SU-DHL-6 (cell line): ENCODE results near the gene CBFB.

Experiments
- H2AFZ ChIP-seq: fragments of 200-600 bp; sonication (generic); 2 replicates; pipeline ENCODE4 v1.6.1; 2014; ENCODE audit warnings: low read depth, mild to moderate bottlenecking, moderate library complexity, mixed read lengths, antibody characterized with exemption, low read length; ENCODE audit not compliant: severe bottlenecking
- H3F3A ChIP-seq: fragments of 200-600 bp; shearing (Covaris generic); 2 replicates; pipeline ENCODE4 v1.6.0; 2016; ENCODE audit warnings: antibody characterized with exemption, mild to moderate bottlenecking; ENCODE audit not compliant: insufficient read depth
- H3K27ac ChIP-seq: fragments of 200-600 bp; sonication (generic); 2 replicates; pipeline ENCODE4 v1.5.1; 2016; ENCODE audit warnings: low read depth, mild to moderate bottlenecking, low read length, moderate library complexity, mixed read lengths
- H3K27me3 ChIP-seq: fragments of 200-600 bp; sonication (generic), shearing (Covaris generic); 2 replicates; pipeline ENCODE4 v1.6.0; 2014; ENCODE audit warnings: mild to moderate bottlenecking, low read length
- H3K36me3 ChIP-seq: fragments of 200-600 bp; sonication (generic); 2 replicates; pipeline ENCODE4 v1.6.1; 2014; ENCODE audit warnings: mild to moderate bottlenecking, low read length, mixed read lengths
- H3K4me2 ChIP-seq: fragments of 300-600, 200-600 bp; shearing (Covaris generic), sonication (generic); 2 replicates; pipeline ENCODE4 v1.6.0; 2014; ENCODE audit warnings: low read length, low read depth, mild to moderate bottlenecking; ENCODE audit not compliant: poor library complexity, severe bottlenecking
- H3K4me3 ChIP-seq: fragments of 200-600 bp; sonication (generic); 2 replicates; pipeline ENCODE4 v1.5.1; 2014; ENCODE audit warnings: antibody characterized with exemption, low read length, mild to moderate bottlenecking, mixed read lengths; ENCODE audit not compliant: insufficient read depth, poor library complexity, severe bottlenecking
- H3K79me2 ChIP-seq: fragments of 200-600 bp; sonication (generic); 2 replicates; pipeline ENCODE4 v1.6.1; 2014; ENCODE audit warnings: mild to moderate bottlenecking, low read length, moderate library complexity; ENCODE audit not compliant: insufficient read depth
- H3K9ac ChIP-seq: fragments of 200-600 bp; sonication (generic); 2 replicates; pipeline ENCODE4 v1.7.0; 2014; ENCODE audit warnings: mild to moderate bottlenecking, low read length
- H3K9me2 ChIP-seq: fragments of 200-600 bp; sonication (generic); replicated peaks from 2 replicates; pipeline ENCODE4 v1.6.1; 2014; ENCODE audit warnings: low read length; ENCODE audit not compliant: insufficient read depth
- H3K9me3 ChIP-seq: fragments of 200-600 bp; sonication (generic); 2 replicates; pipeline ENCODE4 v1.6.1; 2014; ENCODE audit warnings: low read length, mixed read lengths; ENCODE audit not compliant: insufficient read depth
- H4K20me1 ChIP-seq: fragments of 200-600 bp; sonication (generic); 2 replicates; pipeline ENCODE4 v1.6.1; 2014; ENCODE audit warnings: low read depth, mild to moderate bottlenecking, antibody characterized with exemption, low read length, moderate library complexity, mixed read lengths
- CTCF ChIP-seq: fragments of 200-600 bp; sonication (generic); IDR thresholded peaks from one replicate; pipeline ENCODE4 v1.5.1; 2017; ENCODE audit warnings: antibody characterized with exemption, mild to moderate bottlenecking, low read length, moderate library complexity; ENCODE audit not compliant: insufficient read depth, poor library complexity, severe bottlenecking
- EZH2phosphoT487 ChIP-seq: fragments of 200-600 bp; sonication (generic), shearing (Covaris generic); conservative IDR thresholded peaks from 2 replicates; pipeline ENCODE4 v1.6.1; 2018; ENCODE audit warnings: mild to moderate bottlenecking, antibody characterized with exemption, low read length, moderate library complexity, mixed read lengths

The CBFB gene

GRCh38 chr16:67128417-67128816 is 99.5 kb downstream of the CBFB start:
- Histone ChIP-seq H3K79me2 (no peaks in the 10 kb centered on the region), H3F3A (no peaks in the 10 kb centered on the region), H3K9me3 (no peaks in the 10 kb centered on the region), H3K27ac (no peak overlapping the region), H3K36me3 (0 out of 2 replicates have a peak, but pooled peaks cover 3% of the 10 kb centered on the region), H4K20me1 (no peaks in the 10 kb centered on the region), H2AFZ (no peak overlapping the region), H3K4me2 (no peak overlapping the region), H3K9me2 (no peaks in the 10 kb centered on the region), H3K9ac (no peak overlapping the region), H3K27me3 (no peaks in the 10 kb centered on the region), H3K4me3 (no peak overlapping the region)
- TF ChIP-seq CTCF (no peak), EZH2phosphoT487 (no peak)

GRCh38 chr16:67128887-67129286 is 99.9 kb downstream of the CBFB start:
- H3K79me2 ChIP-seq: no peaks in the 10 kb centered on the region
- no peaks in the 10 kb centered on the region for H3K9me2 ChIP-seq
- H3K9ac ChIP-seq: no peak overlapping the region
- no peaks in the 10 kb centered on the region for H4K20me1 ChIP-seq
- H3K4me3 ChIP-seq: no peak overlapping the region
- H3F3A ChIP-seq: no peaks in the 10 kb centered on the region
- H3K36me3 ChIP-seq: 0 out of 2 replicates have a peak, but pooled peaks cover 3% of the 10 kb centered on the region
- no peak overlapping the region for H3K27ac ChIP-seq
- no peak for TF ChIP-seq CTCF
- TF ChIP-seq EZH2phosphoT487: no peak
- H3K27me3 ChIP-seq: no peaks in the 10 kb centered on the region
- H3K9me3 ChIP-seq: no peaks in the 10 kb centered on the region
- H3K4me2 ChIP-seq: no peak overlapping the region
- no peak overlapping the region for H2AFZ ChIP-seq

GRCh38 chr16:67129422-67129821 is 100.5 kb downstream of the CBFB start:
- H3K4me3 ChIP-seq: no peak overlapping the region
- H3F3A ChIP-seq: no peaks in the 10 kb centered on the region
- no peaks in the 10 kb centered on the region for H3K27me3 ChIP-seq
- no peaks in the 10 kb centered on the region for H3K79me2 ChIP-seq
- 0 out of 2 replicates have a peak, but pooled peaks cover 3% of the 10 kb centered on the region for H3K36me3 ChIP-seq
- H4K20me1 ChIP-seq: no peaks in the 10 kb centered on the region
- H2AFZ ChIP-seq: no peak overlapping the region
- TF ChIP-seq CTCF: no peak
- TF ChIP-seq EZH2phosphoT487: no peak
- no peak overlapping the region for H3K27ac ChIP-seq
- no peaks in the 10 kb centered on the region for H3K9me3 ChIP-seq
- no peak overlapping the region for H3K9ac ChIP-seq
- no peaks in the 10 kb centered on the region for H3K9me2 ChIP-seq
- H3K4me2 ChIP-seq: no peak overlapping the region
